Transverse colon (tissue), 4 donors: Measurements from ENCODE around the gene HOXC5.

Experiments
- CTCF ChIP-seq, 5 experiments: fragments of 200-600 bp in 3 of 5; fragments of 450-650 bp in 2 of 5; sonication (generic) in 3 of 5; IDR thresholded peaks; 1 replicate in 2 of 5; 2 replicates in 3 of 5; pipeline ENCODE4 v1.5.1; 2016 to 2017; ENCODE audit warnings: antibody characterized with exemption in 5 of 5, inconsistent platforms in 3 of 5, mild to moderate bottlenecking in 2 of 5, moderate library complexity in 1 of 5
- POLR2AphosphoS5 ChIP-seq, 3 donors: sonication (generic); formaldehyde crosslinking; IDR thresholded peaks; one replicate each; pipeline ENCODE4 v1.6.1; 2016; ENCODE audit warnings: antibody characterized with exemption in 3 of 3

DNA sequence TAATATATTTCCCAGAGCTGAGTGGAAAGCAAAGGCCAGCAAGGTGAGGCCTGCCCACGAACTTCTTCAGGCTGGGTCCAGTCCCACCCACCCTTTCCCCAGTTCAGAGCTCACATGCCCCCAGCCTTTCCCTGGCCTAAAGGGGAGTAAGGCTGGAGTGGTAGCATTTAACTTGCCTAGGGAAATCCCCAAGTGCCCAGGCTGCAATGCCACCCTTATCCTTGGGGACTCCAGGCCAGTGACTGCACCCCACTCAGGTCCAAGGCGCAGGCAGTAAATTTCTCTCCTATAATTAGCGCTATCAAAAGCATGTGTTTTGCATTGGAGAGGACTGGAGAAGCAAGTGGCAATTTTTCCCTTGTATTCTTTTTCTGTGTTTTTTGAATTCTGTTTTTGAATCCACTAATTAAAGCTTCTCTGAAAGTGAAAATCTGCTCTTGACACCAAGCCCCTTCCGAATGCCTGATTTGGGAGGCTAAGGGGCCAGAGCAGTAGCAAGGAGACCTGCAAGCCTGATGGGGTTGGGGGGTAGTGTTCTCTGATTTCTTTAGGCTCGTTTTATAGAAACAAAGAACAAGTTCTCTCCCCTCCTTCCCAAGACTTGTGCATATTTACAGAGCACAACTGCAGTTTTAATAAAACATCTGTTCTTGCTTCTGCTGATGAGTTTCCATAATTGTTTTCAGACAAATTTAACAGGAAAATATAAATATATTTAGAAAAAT is 8.1 kb upstream of the HOXC5 start:
- TF ChIP-seq CTCF (IDR thresholded peaks at IDR 0.05) (no peak), POLR2AphosphoS5 (IDR thresholded peaks at IDR 0.05) (no peak)
